OCI-LY3 (cell line): ENCODE results near the gene RPS25.

Experiments used
- CTCF ChIP-seq: fragments of 200-600, 300-600 bp; sonication (generic); IDR thresholded peaks from 2 replicates; pipeline ENCODE4 v1.5.1; 2014; ENCODE audit warnings: antibody characterized with exemption, low read length, low read depth
- EZH2phosphoT487 ChIP-seq: fragments of 200-600 bp; shearing (Covaris generic); IDR thresholded peaks from 2 replicates; pipeline ENCODE4 v1.6.1; 2018; ENCODE audit warnings: antibody characterized with exemption, mixed run types, low read depth

GRCh38 chr11:119019996-119020395 is 1.9 kb upstream of the RPS25 start:
- TF ChIP-seq CTCF, result no peak
- no peak for TF ChIP-seq EZH2phosphoT487
